GM10266 (cell line): ENCODE data around the gene TMEM219.

Experiments used
- DNase-seq: peaks from one replicate; pipeline ENCODE4 v3.0.0; 2012; ENCODE audit errors: extremely low spot score
- TF ChIP-seq, protein P1 (sequence below): IDR thresholded peaks from 2 replicates; pipeline ENCODE4 v1.5.1; 2012; ENCODE audit warnings: mild to moderate bottlenecking, low read depth; ENCODE audit not compliant: control insufficient read depth, insufficient read depth; ENCODE audit errors: missing control alignments

TMEM219 gene

DNA sequence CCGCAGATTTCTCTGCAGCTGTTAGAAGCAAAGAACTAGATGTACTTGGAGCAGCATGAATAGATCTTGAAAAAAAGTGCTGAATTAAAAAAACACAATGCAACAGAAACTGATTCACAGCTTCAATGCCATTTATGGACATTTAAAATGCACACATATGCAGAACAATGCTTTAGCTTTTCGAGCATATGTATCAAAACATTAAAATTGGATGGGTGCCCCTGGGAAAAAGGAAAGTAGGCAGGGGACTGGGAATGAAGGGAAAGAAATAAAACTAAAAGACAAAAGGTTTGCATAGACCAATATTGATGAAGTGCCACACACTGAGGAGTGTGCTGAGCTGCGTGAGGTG is 40.9 kb upstream of the TMEM219 start:
- DNase-seq: no peak
- TF ChIP-seq, protein P1, sequence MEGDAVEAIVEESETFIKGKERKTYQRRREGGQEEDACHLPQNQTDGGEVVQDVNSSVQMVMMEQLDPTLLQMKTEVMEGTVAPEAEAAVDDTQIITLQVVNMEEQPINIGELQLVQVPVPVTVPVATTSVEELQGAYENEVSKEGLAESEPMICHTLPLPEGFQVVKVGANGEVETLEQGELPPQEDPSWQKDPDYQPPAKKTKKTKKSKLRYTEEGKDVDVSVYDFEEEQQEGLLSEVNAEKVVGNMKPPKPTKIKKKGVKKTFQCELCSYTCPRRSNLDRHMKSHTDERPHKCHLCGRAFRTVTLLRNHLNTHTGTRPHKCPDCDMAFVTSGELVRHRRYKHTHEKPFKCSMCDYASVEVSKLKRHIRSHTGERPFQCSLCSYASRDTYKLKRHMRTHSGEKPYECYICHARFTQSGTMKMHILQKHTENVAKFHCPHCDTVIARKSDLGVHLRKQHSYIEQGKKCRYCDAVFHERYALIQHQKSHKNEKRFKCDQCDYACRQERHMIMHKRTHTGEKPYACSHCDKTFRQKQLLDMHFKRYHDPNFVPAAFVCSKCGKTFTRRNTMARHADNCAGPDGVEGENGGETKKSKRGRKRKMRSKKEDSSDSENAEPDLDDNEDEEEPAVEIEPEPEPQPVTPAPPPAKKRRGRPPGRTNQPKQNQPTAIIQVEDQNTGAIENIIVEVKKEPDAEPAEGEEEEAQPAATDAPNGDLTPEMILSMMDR: no peak

DNA sequence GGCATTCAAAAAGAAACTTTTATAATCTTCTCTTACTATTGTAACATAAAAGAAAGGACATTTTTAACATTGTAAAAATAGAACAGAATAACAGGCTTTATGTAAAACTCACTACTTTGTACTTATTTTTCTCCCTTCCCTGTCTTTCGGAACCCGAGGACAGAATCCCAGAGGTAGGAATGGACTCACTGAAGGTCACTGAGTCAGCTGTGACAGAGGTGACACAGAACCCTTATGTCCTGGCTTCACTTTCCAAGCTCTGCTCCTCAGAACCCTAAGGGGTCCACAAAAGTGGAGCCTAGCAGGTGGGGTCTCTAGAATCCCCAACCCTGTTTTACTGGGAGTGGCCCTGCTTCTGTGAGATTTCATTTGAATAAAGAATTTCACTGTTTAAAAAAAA is 39.6 kb upstream of the TMEM219 start:
- no peak for DNase-seq
- TF ChIP-seq, protein P1: no peak

GRCh38 chr16:29922986-29923501 is 38.8 kb upstream of the TMEM219 start:
- DNase-seq: no peak
- TF ChIP-seq, protein P1: no peak

- no peak for DNase-seq
- TF ChIP-seq, protein P1: no peak
These were observed 36.6 kb upstream of the TMEM219 start for GRCh38 chr16:29925105-29925756.

DNA sequence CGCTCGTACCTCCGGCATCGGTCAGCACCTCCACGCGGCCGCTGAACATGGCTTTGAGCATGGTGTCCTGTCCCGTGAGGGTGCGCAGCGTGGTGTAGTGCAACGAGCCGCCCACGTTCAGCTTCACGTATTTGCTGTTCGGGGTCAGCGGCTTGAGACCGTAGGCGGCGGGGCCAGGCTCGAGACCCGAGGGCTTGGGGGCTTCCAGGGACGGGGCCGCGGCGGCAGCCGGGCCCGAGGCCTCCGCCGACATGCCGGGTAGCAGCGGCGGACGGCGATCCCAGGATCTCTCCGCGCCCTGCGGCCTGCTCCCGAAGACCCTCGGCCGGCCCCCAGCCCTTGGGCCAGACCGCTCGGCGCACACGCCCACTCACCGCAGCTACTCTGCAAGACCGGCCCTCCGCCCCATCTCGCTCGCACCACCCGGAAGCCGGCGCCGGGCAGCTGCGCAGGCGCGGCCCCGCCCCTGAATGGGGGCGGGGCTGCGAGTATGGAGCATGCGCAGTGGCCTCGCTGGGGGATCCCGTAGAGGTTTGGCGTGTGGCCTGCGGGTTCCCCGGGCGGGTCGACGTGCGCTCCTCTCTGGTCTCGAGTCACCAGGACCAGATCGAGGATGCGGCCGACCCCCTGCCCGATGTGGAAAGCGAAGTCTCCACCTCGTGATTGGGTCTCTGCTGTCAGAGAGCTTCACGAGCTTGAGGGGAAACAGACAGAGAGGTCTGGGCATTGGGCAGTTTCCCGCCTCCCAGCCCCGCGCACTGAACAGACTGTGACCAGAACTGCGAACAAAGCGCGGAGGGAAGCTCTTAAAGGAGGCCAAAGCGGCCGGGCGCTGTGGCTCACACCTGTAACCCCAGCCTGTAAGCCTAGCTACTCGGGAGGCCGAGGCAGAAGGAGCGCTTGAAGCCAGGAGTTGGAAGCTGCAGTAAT is 35.8 kb upstream of the TMEM219 start, which contains the start of gene KCTD13:
TSS of gene KCTD13 (minus strand) at position 446 of the 930 bp plus-strand sequence. CDS start at position 253, 193 bp downstream.
- DNase-seq: peak; percentile 99
- TF ChIP-seq, protein P1: no peak

DNA sequence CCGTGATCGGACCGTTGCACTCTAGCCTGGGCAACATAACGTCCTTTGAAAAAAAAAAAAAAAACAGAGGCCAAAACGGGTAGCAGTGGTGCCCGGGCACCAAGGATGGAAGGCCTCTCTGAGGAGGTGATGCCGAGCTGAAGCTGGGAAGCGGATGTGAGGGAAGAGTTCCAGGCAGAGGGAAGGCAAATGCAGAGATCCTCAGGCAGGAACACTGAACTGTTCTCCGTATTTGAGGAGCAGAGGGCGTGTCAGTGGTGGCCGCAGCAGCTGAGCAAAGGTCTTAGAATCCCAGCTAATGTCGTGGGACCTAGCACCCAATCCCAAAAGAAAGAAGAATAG is 35.2 kb upstream of the TMEM219 start:
- TF ChIP-seq, protein P1: no peak
- no peak for DNase-seq
